ENCODE results near the gene ALAS1.
"Not testable (repeated sequence)": the region's sequence is repeated elsewhere in the genome, so short reads cannot be mapped to it uniquely, and the experiment has no call there.

ALAS1 gene

GRCh38 chr3:52176180-52176752 is 21.7 kb upstream of the ALAS1 start:
- no peak for DNase-seq (ENCODE audit: extremely low read depth in 1 of 2, low read depth in 1 of 2)

GRCh38 chr3:52176951-52177700 is 20.8 kb upstream of the ALAS1 start:
- DNase-seq (ENCODE audit: extremely low read depth in 1 of 2, low read depth in 1 of 2): no peak

GRCh38 chr3:52177701-52178042 is 20.3 kb upstream of the ALAS1 start:
- no peak for DNase-seq (ENCODE audit: extremely low read depth in 1 of 2, low read depth in 1 of 2)

GRCh38 chr3:52178126-52178525 is 19.8 kb upstream of the ALAS1 start:
- not testable (repeated sequence) for DNase-seq (ENCODE audit: extremely low read depth in 1 of 2, low read depth in 1 of 2)

- no peak for DNase-seq (ENCODE audit: extremely low read depth in 1 of 2, low read depth in 1 of 2)
These were observed 19.4 kb upstream of the ALAS1 start for GRCh38 chr3:52178537-52178936.

GRCh38 chr3:52181543-52181942 is 16.4 kb upstream of the ALAS1 start:
- DNase-seq (ENCODE audit: extremely low read depth in 1 of 2, low read depth in 1 of 2): no peak

GRCh38 chr3:52182196-52182595 is 15.8 kb upstream of the ALAS1 start:
- DNase-seq (ENCODE audit: extremely low read depth in 1 of 2, low read depth in 1 of 2): no peak

GRCh38 chr3:52182691-52183090 is 15.3 kb upstream of the ALAS1 start:
- no peak for DNase-seq (ENCODE audit: extremely low read depth in 1 of 2, low read depth in 1 of 2)

- DNase-seq (ENCODE audit: extremely low read depth in 1 of 2, low read depth in 1 of 2): no peak
These were observed 14.0 kb upstream of the ALAS1 start for GRCh38 chr3:52183786-52184445.

- DNase-seq (ENCODE audit: extremely low read depth in 1 of 2, low read depth in 1 of 2): no peak
These were observed 13.3 kb upstream of the ALAS1 start for GRCh38 chr3:52184690-52185089.

- DNase-seq (ENCODE audit: extremely low read depth in 1 of 2, low read depth in 1 of 2): no peak
These were observed 12.6 kb upstream of the ALAS1 start for GRCh38 chr3:52185311-52185710.

GRCh38 chr3:52185837-52186236 is 12.1 kb upstream of the ALAS1 start:
- DNase-seq (ENCODE audit: extremely low read depth in 1 of 2, low read depth in 1 of 2): no peak

GRCh38 chr3:52186729-52187128 is 11.2 kb upstream of the ALAS1 start:
- DNase-seq (ENCODE audit: extremely low read depth in 1 of 2, low read depth in 1 of 2): no peak

GRCh38 chr3:52188556-52188955 is 9.4 kb upstream of the ALAS1 start:
- DNase-seq (ENCODE audit: extremely low read depth in 1 of 2, low read depth in 1 of 2): no peak

- no peak for DNase-seq (ENCODE audit: extremely low read depth in 1 of 2, low read depth in 1 of 2)
These were observed 7.5 kb upstream of the ALAS1 start for GRCh38 chr3:52190294-52191074.

- DNase-seq (ENCODE audit: extremely low read depth in 1 of 2, low read depth in 1 of 2): no peak
These were observed 6.3 kb upstream of the ALAS1 start for GRCh38 chr3:52191663-52192062.

GRCh38 chr3:52193065-52193464 is 4.9 kb upstream of the ALAS1 start:
- no peak for DNase-seq (ENCODE audit: extremely low read depth in 1 of 2, low read depth in 1 of 2)

- DNase-seq (ENCODE audit: extremely low read depth in 1 of 2, low read depth in 1 of 2): no peak
These were observed 3.3 kb upstream of the ALAS1 start for GRCh38 chr3:52194485-52195290.

- no peak for DNase-seq (ENCODE audit: extremely low read depth in 1 of 2, low read depth in 1 of 2)
These were observed 2.7 kb upstream of the ALAS1 start for GRCh38 chr3:52195291-52195597.

GRCh38 chr3:52195823-52196331 is 2.1 kb upstream of the ALAS1 start:
- DNase-seq (ENCODE audit: extremely low read depth in 1 of 2, low read depth in 1 of 2): no peak

GRCh38 chr3:52196977-52197376 is 983 bp upstream of the ALAS1 start:
- no peak for DNase-seq (ENCODE audit: extremely low read depth in 1 of 2, low read depth in 1 of 2)

Measured in stimulated activated CD8-positive, alpha-beta memory T cell treated with anti-CD3 and anti-CD28 coated beads, Interleukin-7, amount 100 ng/mL, for 48 hours (primary cell).